Suprapubic skin (tissue), 4 donors: ENCODE measurements around the gene BTNL8. TPM values are rescaled to one million over a fixed set of nuclear protein-coding genes. Genes with fewer than 3 reads are reported as not detected.

Experiments
- DNase-seq, 2 donors: peaks; one replicate each; pipeline ENCODE4 v3.0.0-alpha.2; 2019; ENCODE audit warnings: low spot score in 2 of 2
- H3K27ac ChIP-seq: fragments of 200-600 bp; sonication (generic); one replicate; pipeline ENCODE4 v1.5.1; 2019
- H3K27me3 ChIP-seq: fragments of 200-600 bp; sonication (generic); one replicate; pipeline ENCODE4 v1.5.1; 2019
- H3K36me3 ChIP-seq: fragments of 200-600 bp; sonication (generic); one replicate; pipeline ENCODE4 v1.5.1; 2019
- H3K4me1 ChIP-seq: fragments of 200-600 bp; sonication (generic); one replicate; pipeline ENCODE4 v1.5.1; 2019
- H3K4me3 ChIP-seq: fragments of 200-600 bp; sonication (generic); one replicate; pipeline ENCODE4 v1.5.1; 2019; ENCODE audit warnings: mild to moderate bottlenecking
- H3K9me3 ChIP-seq: fragments of 200-600 bp; sonication (generic); one replicate; pipeline ENCODE4 v1.5.1; 2019
- CTCF ChIP-seq, 2 donors: fragments of 200-600 bp in 1 of 2; fragments of 450-650 bp in 1 of 2; sonication (generic) in 1 of 2; IDR thresholded peaks; one replicate each; pipeline ENCODE4 v1.5.1; 2016 to 2019; ENCODE audit warnings: antibody characterized with exemption in 2 of 2, mild to moderate bottlenecking in 1 of 2, moderate library complexity in 1 of 2
- EP300 ChIP-seq: sonication (generic); formaldehyde crosslinking; IDR thresholded peaks from one replicate; pipeline ENCODE4 v1.6.1; 2017; ENCODE audit warnings: antibody characterized with exemption
- POLR2A ChIP-seq, 2 donors: fragments of 450-650 bp; IDR thresholded peaks; one replicate each; pipeline ENCODE4 v1.6.1; 2017; ENCODE audit warnings: antibody characterized with exemption in 2 of 2, mild to moderate bottlenecking in 2 of 2, moderate library complexity in 2 of 2
- POLR2AphosphoS5 ChIP-seq, 3 donors: sonication (generic); formaldehyde crosslinking; IDR thresholded peaks; one replicate each; pipeline ENCODE4 v1.6.1; 2017; ENCODE audit warnings: antibody characterized with exemption in 3 of 3
- WGBS: methylation state at CpG from one replicate; pipeline ENCODE4 v1.1.5; 2018; 5-methylcytosine and 5-hydroxymethylcytosine counted together
- total RNA-seq, 4 donors: library from RNA; depleted of rRNA; stranded (reverse); fragments of >200 nt; gene quantifications; one replicate each; pipeline ENCODE4 v1.1.0, GENCODE V29; 2016

The BTNL8 gene
- total RNA-seq, 4 donors from 2014 or later = 0.51 to 0.79 TPM; not detected in 2

DNA sequence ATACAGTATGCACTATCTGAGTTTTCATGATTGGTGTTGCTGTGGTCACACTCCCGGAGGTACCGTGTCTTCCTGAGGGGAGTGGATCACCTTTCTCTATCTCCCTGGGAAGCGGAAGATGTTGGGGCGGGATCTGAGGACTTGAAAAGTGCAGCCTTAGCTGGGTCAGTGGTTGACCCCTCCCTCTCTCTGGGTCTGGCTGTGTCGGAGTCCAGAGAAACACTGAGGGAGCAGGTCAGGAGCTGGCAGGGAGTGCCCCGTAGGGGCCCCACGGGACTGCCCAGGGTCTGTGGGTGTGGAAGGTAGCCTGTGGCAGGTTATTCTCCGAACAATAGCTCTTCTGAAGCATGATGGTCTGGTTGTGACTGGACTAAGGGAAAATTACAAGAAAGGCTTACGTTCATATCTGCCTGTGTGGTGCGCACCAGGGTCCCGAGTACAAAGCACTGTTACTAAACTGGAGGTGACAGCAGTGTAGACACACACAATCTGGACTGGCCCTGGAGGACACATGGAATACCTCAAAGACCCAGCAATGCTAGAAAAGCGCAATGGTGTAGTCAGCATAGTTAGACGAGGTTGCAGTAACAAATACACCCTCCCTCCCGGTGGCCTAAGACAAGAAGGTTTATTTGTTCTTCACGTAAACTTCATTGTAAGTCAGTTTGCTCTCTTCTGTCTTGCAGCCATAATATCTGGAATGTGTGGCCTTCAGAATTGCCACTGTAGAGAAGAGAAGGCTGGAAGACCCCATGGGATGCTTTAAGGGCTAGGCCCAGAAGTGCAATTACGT lies 28.5 kb upstream of the BTNL8 start:
- H3K27me3 ChIP-seq = no peaks in the 10 kb centered on the region
- TF ChIP-seq EP300 (no peak), POLR2A (IDR thresholded peaks at IDR 0.05) (no peak), POLR2AphosphoS5 (IDR thresholded peaks at IDR 0.05) (no peak), CTCF (IDR thresholded peaks at IDR 0.05) (no peak)
- no peaks in the 10 kb centered on the region for H3K9me3 ChIP-seq
- WGBS = 75% methylated on average over 16 of the region's 16 CpGs
- peak overlapping the region; percentile 13 for H3K27ac ChIP-seq
- no peak for DNase-seq
- H3K4me3 ChIP-seq = no peak overlapping the region
- no peaks in the 10 kb centered on the region for H3K36me3 ChIP-seq
- peaks cover 21% of the 10 kb centered on the region for H3K4me1 ChIP-seq

DNA sequence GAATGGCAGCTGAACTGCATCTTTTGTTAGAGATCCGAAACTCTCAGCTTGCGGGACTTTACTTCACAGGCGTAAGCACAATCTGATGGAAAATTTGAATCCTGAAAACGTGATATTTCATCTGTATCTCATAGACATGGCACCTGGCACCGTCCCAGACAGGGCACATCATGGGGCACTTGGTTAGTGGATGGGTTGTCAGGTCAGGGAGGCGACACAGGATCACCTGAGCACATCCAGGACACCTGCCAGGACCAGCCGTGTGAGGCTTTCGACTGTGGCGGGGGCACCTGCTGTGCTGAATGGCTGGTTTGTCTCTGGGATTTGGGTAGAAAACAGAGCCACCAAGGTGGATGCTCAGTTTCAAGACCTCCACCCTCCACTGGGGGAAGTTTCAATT lies 26.5 kb upstream of the BTNL8 start:
- WGBS = 70% methylated on average over 5 of the region's 9 CpGs
- no peaks in the 10 kb centered on the region for H3K27me3 ChIP-seq
- H3K4me1 ChIP-seq = peaks cover 21% of the 10 kb centered on the region
- H3K36me3 ChIP-seq = no peaks in the 10 kb centered on the region
- DNase-seq = no peak
- no peak overlapping the region for H3K27ac ChIP-seq
- no peak overlapping the region for H3K4me3 ChIP-seq
- no peaks in the 10 kb centered on the region for H3K9me3 ChIP-seq
- TF ChIP-seq EP300 = no peak
- TF ChIP-seq POLR2AphosphoS5 (IDR thresholded peaks at IDR 0.05) = no peak
- no peak for TF ChIP-seq CTCF (IDR thresholded peaks at IDR 0.05)
- no peak for TF ChIP-seq POLR2A (IDR thresholded peaks at IDR 0.05)

- no peak for DNase-seq
- Histone ChIP-seq H3K27me3 (no peaks in the 10 kb centered on the region), H3K4me1 (peaks cover 21% of the 10 kb centered on the region), H3K4me3 (no peak overlapping the region), H3K27ac (peak overlapping the region; percentile 42), H3K9me3 (no peaks in the 10 kb centered on the region), H3K36me3 (no peaks in the 10 kb centered on the region)
- 63% methylated on average over 13 of the region's 13 CpGs for WGBS
- no peak for TF ChIP-seq POLR2A (IDR thresholded peaks at IDR 0.05)
- TF ChIP-seq CTCF (IDR thresholded peaks at IDR 0.05) = no peak
- no peak for TF ChIP-seq EP300
- TF ChIP-seq POLR2AphosphoS5 (IDR thresholded peaks at IDR 0.05) = no peak
Observed at GRCh38 chr5:180873615-180874520, 25.1 kb upstream of the BTNL8 start.

DNA sequence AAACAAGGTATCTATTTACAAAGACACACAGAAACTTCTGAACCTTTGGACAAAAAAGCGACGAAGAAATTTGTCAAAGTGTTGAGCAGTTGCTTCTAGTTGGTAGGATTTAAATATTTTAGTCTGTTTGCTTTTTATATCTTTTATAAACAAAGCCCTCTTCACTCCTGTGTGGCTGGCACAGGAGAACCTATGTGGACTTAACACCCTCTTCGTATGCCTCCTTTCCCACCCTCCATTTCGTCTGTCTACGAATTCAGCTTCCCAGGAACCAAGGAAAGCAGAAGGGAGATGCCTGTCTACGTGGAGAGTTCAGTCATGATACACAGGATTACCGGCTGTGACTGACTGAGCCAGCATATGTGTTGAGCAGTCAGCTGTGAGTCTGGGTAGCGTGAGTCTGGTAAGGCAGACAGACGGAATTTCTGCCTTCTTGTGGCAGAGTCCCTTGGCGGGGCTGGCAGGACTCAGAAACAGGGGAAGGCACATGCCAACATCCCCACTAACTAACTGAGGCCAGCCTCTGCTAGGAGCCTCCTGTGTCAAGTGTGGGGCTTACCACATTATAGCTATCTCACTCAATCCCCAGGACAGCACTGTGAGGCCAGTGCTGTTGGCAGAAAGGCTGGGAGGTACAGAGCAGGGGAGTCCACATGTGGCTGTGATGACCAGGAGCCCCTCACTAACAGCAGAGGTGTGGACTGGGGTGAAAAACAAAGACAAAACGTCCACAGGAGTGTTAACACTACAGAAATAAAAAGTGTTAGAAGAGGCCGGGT lies 24.0 kb upstream of the BTNL8 start:
- no peak for TF ChIP-seq EP300
- TF ChIP-seq CTCF (IDR thresholded peaks at IDR 0.05) = no peak
- TF ChIP-seq POLR2A (IDR thresholded peaks at IDR 0.05) = no peak
- TF ChIP-seq POLR2AphosphoS5 (IDR thresholded peaks at IDR 0.05) = no peak
- H3K27me3 ChIP-seq = no peaks in the 10 kb centered on the region
- 77% methylated on average over 12 of the region's 12 CpGs for WGBS
- DNase-seq = no peak
- no peak overlapping the region for H3K4me3 ChIP-seq
- H3K27ac ChIP-seq = no peak overlapping the region
- no peaks in the 10 kb centered on the region for H3K36me3 ChIP-seq
- H3K4me1 ChIP-seq = peaks cover 11% of the 10 kb centered on the region
- no peaks in the 10 kb centered on the region for H3K9me3 ChIP-seq
